Transverse colon (tissue), 4 donors: Measurements from ENCODE around the gene CUTC.

Experiments
- EP300 ChIP-seq: sonication (generic); formaldehyde crosslinking; IDR thresholded peaks from one replicate; pipeline ENCODE4 v1.6.1; 2017; ENCODE audit warnings: antibody characterized with exemption, low read depth
- POLR2A ChIP-seq: fragments of 450-650 bp; IDR thresholded peaks from one replicate; pipeline ENCODE4 v1.6.1; 2016; ENCODE audit warnings: antibody characterized with exemption, mild to moderate bottlenecking, moderate library complexity
- POLR2AphosphoS5 ChIP-seq, 3 donors: sonication (generic); formaldehyde crosslinking; IDR thresholded peaks; one replicate each; pipeline ENCODE4 v1.6.1; 2016; ENCODE audit warnings: antibody characterized with exemption in 3 of 3
- TF ChIP-seq, protein P1 (sequence below), 5 experiments: fragments of 200-600 bp in 3 of 5; fragments of 450-650 bp in 2 of 5; sonication (generic) in 3 of 5; IDR thresholded peaks; 1 replicate in 2 of 5; 2 replicates in 3 of 5; pipeline ENCODE4 v1.5.1; 2016 to 2017; ENCODE audit warnings: antibody characterized with exemption in 5 of 5, inconsistent platforms in 3 of 5, mild to moderate bottlenecking in 2 of 5, moderate library complexity in 1 of 5

DNA sequence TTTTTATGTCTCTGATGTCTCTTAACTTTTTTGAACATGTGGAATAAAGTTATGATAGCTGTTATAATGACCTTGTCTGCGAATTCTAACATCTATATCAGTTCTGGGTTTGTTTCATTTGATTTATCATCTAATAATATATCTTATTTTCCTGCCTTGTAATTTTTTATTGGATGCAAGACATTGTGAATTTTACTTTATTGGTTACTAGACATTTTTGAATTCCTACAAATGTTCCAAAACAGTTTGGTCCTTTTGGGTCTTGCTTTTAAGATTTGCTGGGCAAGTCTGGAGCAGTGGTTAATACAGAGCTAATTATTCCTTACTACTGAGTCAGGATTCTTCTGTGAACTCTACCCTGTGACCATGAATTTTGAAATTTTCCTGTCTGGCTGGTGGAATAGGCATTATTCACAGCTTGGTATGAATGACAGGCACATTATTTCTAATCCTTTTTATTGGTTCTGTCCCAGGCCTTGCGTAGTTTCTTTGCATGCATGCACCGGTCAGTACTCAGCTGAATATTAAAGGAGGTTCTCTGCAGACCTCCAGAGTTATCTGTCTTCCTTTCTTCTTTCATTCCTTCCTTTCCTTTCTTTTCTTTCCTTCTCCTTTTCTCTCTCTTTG is 9.0 kb downstream of the CUTC start:
- TF ChIP-seq POLR2AphosphoS5 (IDR thresholded peaks at IDR 0.05) (no peak), EP300 (no peak), POLR2A (no peak)
- TF ChIP-seq, protein P1, sequence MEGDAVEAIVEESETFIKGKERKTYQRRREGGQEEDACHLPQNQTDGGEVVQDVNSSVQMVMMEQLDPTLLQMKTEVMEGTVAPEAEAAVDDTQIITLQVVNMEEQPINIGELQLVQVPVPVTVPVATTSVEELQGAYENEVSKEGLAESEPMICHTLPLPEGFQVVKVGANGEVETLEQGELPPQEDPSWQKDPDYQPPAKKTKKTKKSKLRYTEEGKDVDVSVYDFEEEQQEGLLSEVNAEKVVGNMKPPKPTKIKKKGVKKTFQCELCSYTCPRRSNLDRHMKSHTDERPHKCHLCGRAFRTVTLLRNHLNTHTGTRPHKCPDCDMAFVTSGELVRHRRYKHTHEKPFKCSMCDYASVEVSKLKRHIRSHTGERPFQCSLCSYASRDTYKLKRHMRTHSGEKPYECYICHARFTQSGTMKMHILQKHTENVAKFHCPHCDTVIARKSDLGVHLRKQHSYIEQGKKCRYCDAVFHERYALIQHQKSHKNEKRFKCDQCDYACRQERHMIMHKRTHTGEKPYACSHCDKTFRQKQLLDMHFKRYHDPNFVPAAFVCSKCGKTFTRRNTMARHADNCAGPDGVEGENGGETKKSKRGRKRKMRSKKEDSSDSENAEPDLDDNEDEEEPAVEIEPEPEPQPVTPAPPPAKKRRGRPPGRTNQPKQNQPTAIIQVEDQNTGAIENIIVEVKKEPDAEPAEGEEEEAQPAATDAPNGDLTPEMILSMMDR (IDR thresholded peaks at IDR 0.05) = no peak
